Thoracic aorta (tissue), 2 donors: ENCODE results near the gene NOB1. TPM values are rescaled to one million over a fixed set of nuclear protein-coding genes. Genes with fewer than 3 reads are reported as not detected.
"Not testable (repeated sequence)": the region's sequence is repeated elsewhere in the genome, so short reads cannot be mapped to it uniquely, and the experiment has no call there.

Experiments used
- ATAC-seq: fragments of 150-250 bp; one replicate; pipeline ENCODE4 v1.8.0; 2017; ENCODE audit warnings: low read depth; ENCODE audit not compliant: insufficient number of reproducible peaks, low FRiP score
- DNase-seq: peaks from one replicate; pipeline ENCODE4 v3.0.0-alpha.2; 2020; ENCODE audit warnings: low spot score
- H3K27ac ChIP-seq, 2 donors: fragments of 200-600 bp; sonication (generic); 1 replicate in 1 of 2; 2 replicates in 1 of 2; pipeline ENCODE4 v1.5.1; 2016; ENCODE audit warnings: mild to moderate bottlenecking in 2 of 2, moderate library complexity in 2 of 2
- H3K27me3 ChIP-seq: fragments of 200-600 bp; sonication (generic); replicated peaks from 2 replicates; pipeline ENCODE4 v1.6.0; 2016; ENCODE audit warnings: mild to moderate bottlenecking; ENCODE audit not compliant: insufficient read depth
- H3K36me3 ChIP-seq: fragments of 200-600 bp; sonication (generic); one replicate; pipeline ENCODE4 v1.5.1; 2016
- H3K4me1 ChIP-seq, 2 donors: fragments of 200-600 bp; sonication (generic); 1 replicate in 1 of 2; 2 replicates in 1 of 2; pipeline versions ENCODE4 v1.5.1 to v1.6.0; 2016; ENCODE audit warnings: low read depth in 2 of 2, mild to moderate bottlenecking in 1 of 2; ENCODE audit not compliant: control insufficient read depth in 1 of 2
- H3K4me3 ChIP-seq: fragments of 200-600 bp; sonication (generic); 2 replicates; pipeline ENCODE4 v1.5.1; 2016; ENCODE audit warnings: mild to moderate bottlenecking
- H3K9me3 ChIP-seq: fragments of 200-600 bp; sonication (generic); 2 replicates; pipeline ENCODE4 v1.5.1; 2016
- CTCF ChIP-seq: fragments of 200-600 bp; sonication (generic); IDR thresholded peaks from one replicate; pipeline ENCODE4 v1.5.1; 2019; ENCODE audit warnings: antibody characterized with exemption
- total RNA-seq, 2 donors: library from RNA; depleted of rRNA; stranded (reverse); fragments of >200 nt; gene quantifications; one replicate each; pipeline versions ENCODE4 v1.1.0 to v1.2.3, GENCODE V29; 2016

The NOB1 gene
- total RNA-seq, 2 donors from 2014 or later = 7.0 to 38.9 TPM

GRCh38 chr16:69761983-69762813 lies 7.5 kb upstream of the NOB1 start, which contains the start of gene WWP2:
WWP2 (plus strand) TSS chr16:69762332; CDS start chr16:69787011, 24,679 bp downstream.
- ATAC-seq (peak; percentile 77), DNase-seq (no peak)
- Histone ChIP-seq H3K4me3 (peak within 1 kb of the TSS; percentile 96), H3K9me3 (no peaks in the 10 kb centered on the region), H3K4me1 (peaks cover 12 to 17% of the 10 kb centered on the region in 2 donors), H3K36me3 (no peaks in the 10 kb centered on the region), H3K27me3 (no peaks in the 10 kb centered on the region), H3K27ac (peak within 1 kb of the TSS; percentile 88 to 90)
- TF ChIP-seq CTCF = no peak

- not testable (repeated sequence) for H3K4me3 ChIP-seq, ATAC-seq, H3K27me3 ChIP-seq, H3K27ac ChIP-seq, H3K9me3 ChIP-seq, H3K36me3 ChIP-seq, DNase-seq
- H3K4me1 ChIP-seq = peaks cover 19 to 26% of the 10 kb centered on the region in 2 donors
Observed at GRCh38 chr16:69757375-69757774, 2.6 kb upstream of the NOB1 start.

- no peak for TF ChIP-seq CTCF
Observed at GRCh38 chr16:69756705-69757104, 2.0 kb upstream of the NOB1 start.

GRCh38 chr16:69754143-69754468 lies 620 bp downstream of the NOB1 start:
- no peak for DNase-seq
- no peak for TF ChIP-seq CTCF
- Histone ChIP-seq H3K4me3 (peak overlapping the region; percentile 73), H3K9me3 (no peaks in the 10 kb centered on the region), H3K27me3 (no peaks in the 10 kb centered on the region), H3K4me1 (peaks cover 15 to 23% of the 10 kb centered on the region in 2 donors), H3K36me3 (peaks cover 21% of the 10 kb centered on the region), H3K27ac (peak overlapping the region in 1 of 2 donors; percentile 9)
- no peak for ATAC-seq

More at GRCh38 chr16:69756705-69757104, 2.0 kb upstream of the NOB1 start:
- no peak overlapping the region for H3K4me3 ChIP-seq
- H3K36me3 ChIP-seq = peaks cover 3% of the 10 kb centered on the region
- no peak for ATAC-seq
- no peaks in the 10 kb centered on the region for H3K27me3 ChIP-seq
- DNase-seq = no peak
- H3K9me3 ChIP-seq = no peaks in the 10 kb centered on the region
- H3K27ac ChIP-seq = no peak overlapping the region
- H3K4me1 ChIP-seq = peaks cover 18 to 26% of the 10 kb centered on the region in 2 donors

GRCh38 chr16:69748694-69749345 lies 5.9 kb downstream of the NOB1 start:
- H3K36me3 ChIP-seq = peaks cover 57% of the 10 kb centered on the region
- DNase-seq (no peak), ATAC-seq (no peak)
- no peak overlapping the region for H3K27ac ChIP-seq
- TF ChIP-seq CTCF = no peak
- H3K4me1 ChIP-seq = peaks cover 11 to 18% of the 10 kb centered on the region in 2 donors
- no peaks in the 10 kb centered on the region for H3K27me3 ChIP-seq
- no peak overlapping the region for H3K4me3 ChIP-seq
- H3K9me3 ChIP-seq = no peaks in the 10 kb centered on the region
